ENCODE results near the gene SLC1A3.

Gene SLC1A3

DNA sequence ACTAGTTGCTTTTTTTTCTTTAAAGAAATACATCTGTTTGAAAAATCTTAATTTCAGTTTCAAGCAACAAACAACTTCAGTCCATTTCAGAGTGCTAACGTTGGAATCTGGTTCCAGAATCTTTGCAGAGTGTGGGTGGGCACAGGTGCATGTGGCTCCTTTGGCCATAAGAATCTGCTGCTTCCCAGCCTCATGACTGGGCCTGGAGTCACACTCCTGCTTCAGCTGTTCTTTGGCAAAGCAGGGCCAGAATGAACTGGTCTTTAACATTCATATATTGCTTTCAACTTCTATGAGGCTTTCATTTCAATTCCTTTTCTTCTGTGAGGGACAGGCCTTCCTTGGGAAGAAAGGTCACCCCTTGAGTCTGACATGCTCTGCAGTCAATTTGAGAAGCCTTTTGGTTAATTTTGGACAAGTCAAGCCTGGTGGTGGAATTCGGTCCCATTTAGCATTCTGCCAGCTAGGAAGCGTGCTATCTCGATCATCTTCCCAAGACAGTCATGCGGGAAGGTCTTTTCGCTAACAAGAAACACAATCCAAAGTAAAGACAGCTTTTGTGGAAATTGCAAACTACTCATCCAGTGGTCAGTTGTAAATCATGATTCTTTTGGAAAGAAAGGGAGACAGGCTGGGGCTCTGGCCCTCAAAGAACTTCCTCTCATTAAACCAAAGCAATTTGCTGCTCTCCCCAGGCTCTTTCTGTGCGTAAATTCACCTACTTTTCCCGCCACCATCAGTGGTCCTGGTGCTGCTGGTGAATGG, 55.2 kb downstream of the SLC1A3 start:
- DNase-seq (ENCODE audit: low read depth) = no peak
- TF ChIP-seq, protein P1, sequence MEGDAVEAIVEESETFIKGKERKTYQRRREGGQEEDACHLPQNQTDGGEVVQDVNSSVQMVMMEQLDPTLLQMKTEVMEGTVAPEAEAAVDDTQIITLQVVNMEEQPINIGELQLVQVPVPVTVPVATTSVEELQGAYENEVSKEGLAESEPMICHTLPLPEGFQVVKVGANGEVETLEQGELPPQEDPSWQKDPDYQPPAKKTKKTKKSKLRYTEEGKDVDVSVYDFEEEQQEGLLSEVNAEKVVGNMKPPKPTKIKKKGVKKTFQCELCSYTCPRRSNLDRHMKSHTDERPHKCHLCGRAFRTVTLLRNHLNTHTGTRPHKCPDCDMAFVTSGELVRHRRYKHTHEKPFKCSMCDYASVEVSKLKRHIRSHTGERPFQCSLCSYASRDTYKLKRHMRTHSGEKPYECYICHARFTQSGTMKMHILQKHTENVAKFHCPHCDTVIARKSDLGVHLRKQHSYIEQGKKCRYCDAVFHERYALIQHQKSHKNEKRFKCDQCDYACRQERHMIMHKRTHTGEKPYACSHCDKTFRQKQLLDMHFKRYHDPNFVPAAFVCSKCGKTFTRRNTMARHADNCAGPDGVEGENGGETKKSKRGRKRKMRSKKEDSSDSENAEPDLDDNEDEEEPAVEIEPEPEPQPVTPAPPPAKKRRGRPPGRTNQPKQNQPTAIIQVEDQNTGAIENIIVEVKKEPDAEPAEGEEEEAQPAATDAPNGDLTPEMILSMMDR (conservative IDR thresholded peaks at IDR 0.05; ENCODE audit: low read depth, low read length) = no peak
- H3K4me3 ChIP-seq (ENCODE audit: low read length) = no peak overlapping the region

DNA sequence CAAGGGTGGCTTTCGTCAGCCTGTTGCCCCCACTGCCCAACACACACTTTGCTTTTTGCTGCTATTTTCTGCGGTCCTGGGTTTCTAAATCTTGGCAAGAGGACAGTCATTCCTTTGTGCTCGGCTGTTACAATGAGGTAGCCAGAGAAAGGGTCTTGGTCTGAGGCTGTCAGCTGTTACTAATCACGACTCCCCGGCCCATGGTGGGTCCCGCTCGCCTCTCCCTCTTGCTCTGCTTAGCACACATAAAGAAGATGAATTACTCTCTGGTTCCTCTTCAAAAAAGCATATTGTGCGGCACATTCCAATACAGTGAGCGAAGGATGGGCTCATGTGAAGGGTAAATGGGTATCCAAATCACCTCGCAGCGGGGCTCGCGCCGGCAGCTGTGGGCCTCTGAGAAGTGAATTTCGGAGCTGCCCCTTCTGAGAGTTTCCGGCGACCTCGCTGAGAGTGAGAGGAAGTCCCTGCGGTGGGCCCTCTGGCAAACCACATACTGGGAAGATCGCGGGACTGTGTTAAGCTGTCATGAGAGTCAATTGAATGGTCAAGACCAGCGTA, 56.0 kb downstream of the SLC1A3 start:
- DNase-seq (ENCODE audit: low read depth) = no peak

DNA sequence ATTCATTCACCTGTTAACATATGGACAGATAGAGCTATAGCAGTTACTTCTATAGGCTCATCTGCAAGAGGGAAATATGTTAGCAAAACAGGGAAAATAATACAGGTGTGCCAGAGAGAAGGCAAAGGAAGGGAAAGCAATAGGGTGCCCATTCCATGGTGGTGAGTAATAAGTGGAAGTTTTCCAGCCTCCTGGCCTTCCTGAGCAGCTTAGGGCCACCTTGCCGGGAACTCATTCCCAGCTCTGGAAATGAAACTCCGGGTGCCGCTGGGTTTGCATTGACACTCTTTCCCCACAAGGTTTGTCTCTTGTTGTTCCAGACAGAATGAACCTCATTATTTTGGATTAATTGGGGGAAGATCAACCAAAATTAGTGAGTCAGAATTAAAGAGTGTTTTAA, 58.4 kb downstream of the SLC1A3 start:
- H3K4me3 ChIP-seq (ENCODE audit: low read length) = no peak overlapping the region
- TF ChIP-seq, protein P1 (conservative IDR thresholded peaks at IDR 0.05; ENCODE audit: low read depth, low read length) = no peak
- no peak for DNase-seq (ENCODE audit: low read depth)

More for the DNA sequence above, 56.0 kb downstream of the SLC1A3 start:
- TF ChIP-seq, protein P1 (conservative IDR thresholded peaks at IDR 0.05; ENCODE audit: low read depth, low read length) = no peak
- H3K4me3 ChIP-seq (ENCODE audit: low read length) = no peak overlapping the region

DNA sequence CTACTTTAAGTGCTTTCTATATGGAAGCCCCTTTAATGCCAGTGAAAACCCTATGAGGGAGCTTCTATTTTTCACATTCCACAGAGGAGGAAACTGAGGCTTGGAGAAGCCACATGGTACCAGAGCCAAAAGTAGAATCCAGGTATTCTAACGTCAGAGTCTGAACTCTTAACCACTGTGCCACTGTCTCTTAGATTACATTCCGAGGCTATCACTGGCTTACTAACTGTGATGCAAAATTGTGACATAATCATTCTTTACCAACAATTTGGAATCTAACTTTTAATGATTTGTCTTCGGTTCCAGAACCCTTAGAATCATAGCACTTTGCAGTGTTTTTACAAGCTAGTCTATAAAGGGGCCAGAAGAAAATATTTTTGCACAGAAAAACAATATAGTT, 59.2 kb downstream of the SLC1A3 start:
- TF ChIP-seq, protein P1 (conservative IDR thresholded peaks at IDR 0.05; ENCODE audit: low read depth, low read length) = no peak
- H3K4me3 ChIP-seq (ENCODE audit: low read length) = no peak overlapping the region
- DNase-seq (ENCODE audit: low read depth) = no peak

DNA sequence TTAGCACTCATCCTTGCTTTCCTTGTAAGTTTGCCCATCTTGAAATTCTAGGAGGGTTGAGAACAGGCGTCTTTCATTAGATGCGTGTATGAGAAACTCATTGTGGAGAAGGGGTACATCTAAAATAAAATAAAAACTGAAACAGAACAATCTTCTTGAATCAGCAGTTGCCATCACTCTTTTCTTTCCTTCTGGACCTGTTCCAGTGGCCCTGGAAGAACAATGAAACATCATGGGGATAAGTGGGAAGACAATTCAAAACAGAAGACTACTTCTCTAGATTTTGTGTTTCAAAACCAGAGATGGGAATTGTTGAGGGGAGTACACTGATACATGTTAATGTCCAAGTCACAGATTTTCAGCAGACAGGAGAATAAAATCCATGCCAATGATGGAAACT, 59.9 kb downstream of the SLC1A3 start:
- DNase-seq (ENCODE audit: low read depth) = no peak
- no peak overlapping the region for H3K4me3 ChIP-seq (ENCODE audit: low read length)
- TF ChIP-seq, protein P1 (conservative IDR thresholded peaks at IDR 0.05; ENCODE audit: low read depth, low read length) = no peak

DNA sequence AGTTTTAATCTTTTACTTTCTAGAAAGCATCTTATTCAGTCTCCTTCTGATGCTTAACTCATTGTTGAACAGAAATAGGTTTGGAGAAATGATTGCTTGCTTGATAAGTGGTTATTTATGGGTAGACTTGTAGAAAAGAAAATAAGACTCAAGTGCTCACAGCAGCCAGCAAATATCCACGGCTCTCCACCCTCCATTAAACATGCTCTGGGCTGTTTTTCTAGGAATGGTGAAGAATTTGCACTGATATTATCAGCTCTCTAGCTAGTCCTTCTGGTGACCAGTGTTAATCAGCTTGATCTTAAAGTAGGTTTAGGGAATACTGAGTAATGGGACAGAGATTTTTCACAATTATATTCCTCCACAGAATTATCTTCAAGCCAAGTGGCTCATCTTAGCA, 60.6 kb downstream of the SLC1A3 start:
- no peak for DNase-seq (ENCODE audit: low read depth)
- TF ChIP-seq, protein P1 (conservative IDR thresholded peaks at IDR 0.05; ENCODE audit: low read depth, low read length) = no peak
- H3K4me3 ChIP-seq (ENCODE audit: low read length) = no peak overlapping the region

DNA sequence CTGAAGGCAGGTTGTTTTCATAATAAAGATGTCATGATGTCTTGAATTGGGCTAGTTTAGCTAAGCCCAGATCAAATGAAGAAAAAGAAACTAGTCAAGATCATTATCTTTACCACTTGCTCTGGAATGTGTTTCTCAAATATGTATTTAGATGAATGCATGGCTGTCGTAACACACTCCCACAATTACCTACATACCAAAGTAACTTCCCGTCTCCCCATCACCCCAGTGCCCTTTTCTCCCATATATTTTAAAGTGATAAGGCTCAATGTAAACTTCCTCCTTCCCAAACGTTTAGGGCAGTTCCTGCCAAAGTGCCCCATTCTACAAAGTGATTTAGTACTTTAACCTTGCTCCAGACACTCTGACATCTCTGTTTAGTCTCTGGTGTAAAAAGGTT, 61.4 kb downstream of the SLC1A3 start:
- TF ChIP-seq, protein P1 (conservative IDR thresholded peaks at IDR 0.05; ENCODE audit: low read depth, low read length) = no peak
- H3K4me3 ChIP-seq (ENCODE audit: low read length) = no peak overlapping the region
- DNase-seq (ENCODE audit: low read depth) = no peak
